Mesendoderm (in vitro differentiated cells): ENCODE results near the gene INSRR.

Experiments used
- DNase-seq: peaks from one replicate; pipeline ENCODE4 v3.0.0; 2013
- H2AK5ac ChIP-seq: 2 replicates; pipeline ENCODE4 v1.6.1; 2013; ENCODE audit warnings: low read length, inconsistent platforms
- H2BK120ac ChIP-seq: 2 replicates; pipeline ENCODE4 v1.6.1; 2013; ENCODE audit warnings: low read depth, mild to moderate bottlenecking, low read length, moderate library complexity, mixed read lengths
- H2BK15ac ChIP-seq: replicated peaks from 2 replicates; pipeline ENCODE4 v1.6.1; 2013; ENCODE audit warnings: low read depth, mild to moderate bottlenecking, moderate library complexity
- H2BK5ac ChIP-seq: 2 replicates; pipeline ENCODE4 v1.6.1; 2013; ENCODE audit warnings: low read length, inconsistent platforms
- H3K18ac ChIP-seq: 2 replicates; pipeline ENCODE4 v1.6.1; 2013; ENCODE audit warnings: mild to moderate bottlenecking, low read length, mixed read lengths
- H3K23ac ChIP-seq: one replicate; pipeline ENCODE4 v1.6.1; 2013; ENCODE audit warnings: low read length
- H3K27ac ChIP-seq: 2 replicates; pipeline ENCODE4 v1.5.1; 2013; ENCODE audit warnings: low read depth, mild to moderate bottlenecking, inconsistent platforms, low read length, moderate library complexity
- H3K27me3 ChIP-seq: 2 replicates; pipeline ENCODE4 v1.6.1; 2013; ENCODE audit warnings: low read length, control low read depth, mild to moderate bottlenecking, inconsistent platforms; ENCODE audit not compliant: insufficient read depth, poor library complexity
- H3K36me3 ChIP-seq: 2 replicates; pipeline ENCODE4 v1.6.1; 2013; ENCODE audit warnings: low read length, inconsistent platforms; ENCODE audit not compliant: control insufficient read depth, insufficient read depth
- H3K4ac ChIP-seq: one replicate; pipeline ENCODE4 v1.6.1; 2013; ENCODE audit warnings: low read depth, mild to moderate bottlenecking, low read length, moderate library complexity
- H3K4me1 ChIP-seq: 2 replicates; pipeline ENCODE4 v1.6.1; 2013; ENCODE audit warnings: low read depth, low read length, inconsistent platforms; ENCODE audit not compliant: control insufficient read depth
- H3K4me2 ChIP-seq: 2 replicates; pipeline ENCODE4 v1.6.1; 2013; ENCODE audit warnings: low read length
- H3K4me3 ChIP-seq: 2 replicates; pipeline ENCODE4 v1.5.1; 2013; ENCODE audit warnings: mild to moderate bottlenecking, low read length
- H3K56ac ChIP-seq: one replicate; pipeline ENCODE4 v1.6.1; 2013; ENCODE audit warnings: low read length
- H3K79me1 ChIP-seq: 2 replicates; pipeline ENCODE4 v1.6.1; 2013; ENCODE audit warnings: low read length, inconsistent platforms
- H3K79me2 ChIP-seq: 2 replicates; pipeline ENCODE4 v1.6.1; 2013; ENCODE audit warnings: mild to moderate bottlenecking, low read length; ENCODE audit not compliant: control insufficient read depth, insufficient read depth
- H3K9ac ChIP-seq: 2 replicates; pipeline ENCODE4 v1.6.1; 2013; ENCODE audit warnings: low read length, inconsistent platforms
- H4K5ac ChIP-seq: one replicate; pipeline ENCODE4 v1.6.1; 2013; ENCODE audit warnings: low read length
- H4K8ac ChIP-seq: one replicate; pipeline ENCODE4 v1.6.1; 2013; ENCODE audit warnings: low read depth, mild to moderate bottlenecking, control low read depth, low read length, moderate library complexity
- WGBS: extraction: QIAGEN DNeasy Blood & Tissue Kit; methylation state at CpG from one replicate; pipeline ENCODE4 v1.1.7; 2013; ENCODE audit warnings: low lambda C conversion rate, missing lambda C conversion rate; ENCODE audit not compliant: insufficient coverage; ENCODE audit errors: extremely low coverage; 5-methylcytosine and 5-hydroxymethylcytosine counted together

INSRR gene

DNA sequence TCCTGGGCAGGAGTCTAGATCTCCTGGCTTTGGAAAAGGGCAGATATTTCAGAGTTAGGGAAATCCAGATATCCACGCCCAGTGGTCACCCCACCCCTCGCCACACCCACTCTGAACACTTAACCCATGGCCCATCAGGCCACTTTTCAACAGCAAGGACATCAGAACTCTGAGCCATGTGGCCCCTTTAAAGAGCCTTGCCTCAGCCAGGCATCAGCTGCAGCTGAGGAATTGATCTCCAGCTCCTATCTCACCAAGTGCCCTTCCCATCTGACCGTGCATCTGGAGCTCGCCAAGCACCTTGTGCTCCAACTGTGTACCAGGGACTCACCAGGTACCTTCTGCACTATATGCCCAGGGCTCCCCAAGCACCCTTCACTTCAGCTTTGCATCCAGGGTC is 22.0 kb downstream of the INSRR start:
- DNase-seq = no peak
- Histone ChIP-seq H3K79me2 (no peaks in the 10 kb centered on the region), H2BK5ac (no peak overlapping the region), H3K4me3 (no peak overlapping the region), H3K4ac (no peak overlapping the region), H2AK5ac (no peak overlapping the region), H3K4me2 (no peak overlapping the region), H3K79me1 (no peaks in the 10 kb centered on the region), H4K8ac (no peak overlapping the region), H3K27me3 (no peaks in the 10 kb centered on the region), H3K27ac (no peak overlapping the region), H3K4me1 (no peaks in the 10 kb centered on the region), H2BK15ac (no peak overlapping the region), H3K23ac (no peak overlapping the region), H4K5ac (no peak overlapping the region), H3K18ac (no peak overlapping the region), H3K9ac (no peak overlapping the region), H3K36me3 (no peaks in the 10 kb centered on the region), H2BK120ac (no peak overlapping the region), H3K56ac (no peak overlapping the region)
- WGBS = no CpG with 5 or more reads among the region's 4 CpGs

DNA sequence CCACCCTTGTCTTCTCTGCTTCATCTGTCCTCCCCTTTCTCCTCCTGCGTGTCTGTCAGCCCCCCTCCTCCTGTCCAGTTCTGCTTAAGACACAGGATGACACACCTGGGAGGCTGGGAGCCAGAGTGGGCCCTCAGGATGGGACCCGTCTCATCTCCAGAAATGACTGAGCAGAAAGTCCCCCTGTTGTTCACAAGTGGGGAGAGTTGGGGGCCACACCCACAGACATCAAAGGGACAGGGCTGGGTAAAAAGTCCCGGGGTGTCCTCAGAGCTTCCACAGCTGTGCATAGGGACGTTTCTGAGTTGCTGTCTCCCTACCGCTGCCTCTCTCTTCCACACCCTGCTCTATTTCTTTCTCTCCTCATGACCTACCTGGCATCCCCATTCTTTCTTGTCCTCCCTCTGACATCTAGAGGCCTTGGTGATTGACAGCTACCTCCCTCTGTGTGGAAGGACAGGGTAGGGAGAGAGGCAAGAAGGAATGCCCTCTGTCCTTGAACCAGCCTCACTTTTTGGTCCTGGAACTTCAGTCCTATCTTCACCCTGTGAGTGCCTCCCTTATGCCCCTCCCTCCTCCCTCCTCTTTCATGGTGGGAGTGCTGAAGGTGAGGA is 22.8 kb downstream of the INSRR start:
- Histone ChIP-seq H2BK5ac (no peak overlapping the region), H3K79me2 (no peaks in the 10 kb centered on the region), H3K18ac (no peak overlapping the region), H4K8ac (no peak overlapping the region), H3K4me1 (no peaks in the 10 kb centered on the region), H3K27ac (no peak overlapping the region), H3K56ac (no peak overlapping the region), H3K27me3 (no peaks in the 10 kb centered on the region), H3K4ac (no peak overlapping the region), H3K79me1 (no peaks in the 10 kb centered on the region), H2AK5ac (no peak overlapping the region), H3K9ac (no peak overlapping the region), H2BK120ac (no peak overlapping the region), H2BK15ac (no peak overlapping the region), H3K4me2 (no peak overlapping the region), H3K4me3 (no peak overlapping the region), H3K36me3 (no peaks in the 10 kb centered on the region), H3K23ac (no peak overlapping the region), H4K5ac (no peak overlapping the region)
- DNase-seq = no peak
- no CpG with 5 or more reads among the region's 5 CpGs for WGBS

- Histone ChIP-seq H3K9ac (no peak overlapping the region), H3K27ac (no peak overlapping the region), H4K5ac (no peak overlapping the region), H2AK5ac (no peak overlapping the region), H2BK15ac (no peak overlapping the region), H2BK5ac (no peak overlapping the region), H3K4me1 (no peaks in the 10 kb centered on the region), H3K4me2 (no peak overlapping the region), H3K23ac (no peak overlapping the region), H3K79me2 (no peaks in the 10 kb centered on the region), H3K36me3 (no peaks in the 10 kb centered on the region), H3K4me3 (no peak overlapping the region), H3K79me1 (no peaks in the 10 kb centered on the region), H3K56ac (no peak overlapping the region), H3K4ac (no peak overlapping the region), H3K27me3 (no peaks in the 10 kb centered on the region), H4K8ac (no peak overlapping the region), H2BK120ac (no peak overlapping the region), H3K18ac (no peak overlapping the region)
- WGBS = no CpG with 5 or more reads among the region's 3 CpGs
- DNase-seq = no peak
Measured at GRCh38 chr1:156834322-156834721, 24.6 kb downstream of the INSRR start.

GRCh38 chr1:156833603-156834002 is 25.3 kb downstream of the INSRR start:
- Histone ChIP-seq H3K27me3 (no peaks in the 10 kb centered on the region), H2BK120ac (no peak overlapping the region), H3K4ac (no peak overlapping the region), H3K23ac (no peak overlapping the region), H3K9ac (no peak overlapping the region), H3K79me1 (no peaks in the 10 kb centered on the region), H3K18ac (no peak overlapping the region), H2BK15ac (no peak overlapping the region), H3K27ac (no peak overlapping the region), H3K4me2 (no peak overlapping the region), H4K5ac (no peak overlapping the region), H4K8ac (no peak overlapping the region), H2AK5ac (no peak overlapping the region), H3K79me2 (no peaks in the 10 kb centered on the region), H3K4me3 (no peak overlapping the region), H2BK5ac (no peak overlapping the region), H3K36me3 (no peaks in the 10 kb centered on the region), H3K4me1 (no peaks in the 10 kb centered on the region), H3K56ac (no peak overlapping the region)
- WGBS = no CpG with 5 or more reads among the region's 2 CpGs
- no peak for DNase-seq

- Histone ChIP-seq H4K8ac (no peak overlapping the region), H3K4me2 (no peak overlapping the region), H4K5ac (no peak overlapping the region), H2BK15ac (no peak overlapping the region), H3K27me3 (no peaks in the 10 kb centered on the region), H3K23ac (no peak overlapping the region), H3K4me3 (no peak overlapping the region), H3K79me1 (no peaks in the 10 kb centered on the region), H3K18ac (no peak overlapping the region), H3K4ac (no peak overlapping the region), H2BK5ac (no peak overlapping the region), H3K79me2 (no peaks in the 10 kb centered on the region), H2AK5ac (no peak overlapping the region), H3K27ac (no peak overlapping the region), H3K4me1 (no peaks in the 10 kb centered on the region), H3K56ac (no peak overlapping the region), H3K36me3 (no peaks in the 10 kb centered on the region), H3K9ac (no peak overlapping the region), H2BK120ac (no peak overlapping the region)
- DNase-seq = peak; percentile 76
- no CpG with 5 or more reads among the region's 5 CpGs for WGBS
Measured at GRCh38 chr1:156832434-156832833, 26.5 kb downstream of the INSRR start.

- Histone ChIP-seq H3K27me3 (no peaks in the 10 kb centered on the region), H3K4me3 (no peak overlapping the region)
Measured at GRCh38 chr1:156828400-156829124, 30.4 kb downstream of the INSRR start.

More at GRCh38 chr1:156828400-156829124, 30.4 kb downstream of the INSRR start:
- H2BK15ac ChIP-seq = no peak overlapping the region
- H3K4ac ChIP-seq = no peak overlapping the region
- no peaks in the 10 kb centered on the region for H3K79me2 ChIP-seq
- H2AK5ac ChIP-seq = no peak overlapping the region
- H2BK120ac ChIP-seq = no peak overlapping the region
- H3K36me3 ChIP-seq = no peaks in the 10 kb centered on the region
- H3K18ac ChIP-seq = no peak overlapping the region
- no peak for DNase-seq
- no peaks in the 10 kb centered on the region for H3K79me1 ChIP-seq
- no peak overlapping the region for H4K5ac ChIP-seq
- H3K23ac ChIP-seq = no peak overlapping the region
- H3K27ac ChIP-seq = no peak overlapping the region
- no peak overlapping the region for H3K4me2 ChIP-seq
- no peak overlapping the region for H4K8ac ChIP-seq
- no CpG with 5 or more reads among the region's 18 CpGs for WGBS
- H3K9ac ChIP-seq = no peak overlapping the region
- no peaks in the 10 kb centered on the region for H3K4me1 ChIP-seq
- H2BK5ac ChIP-seq = no peak overlapping the region
- H3K56ac ChIP-seq = no peak overlapping the region
